GM19463 (cell line): ENCODE measurements around the gene HCST.
"Not testable (repeated sequence)": the region's sequence is repeated elsewhere in the genome, so short reads cannot be mapped to it uniquely, and the experiment has no call there.

Experiments
- ATAC-seq: cut with Tn5 transposase; IDR thresholded peaks from one replicate; pipeline ENCODE4 v1.9.1; 2021; ENCODE audit warnings: mild to moderate bottlenecking, moderate library complexity; ENCODE audit not compliant: unreplicated experiment

Gene HCST

GRCh38 chr19:35901854-35902661, at the start of gene HCST:
Gene HCST (plus strand): TSS chr19:35902529. CDS start chr19:35902594, 65 bp downstream.
- no peak for ATAC-seq

- no peak for ATAC-seq
Observed at GRCh38 chr19:35853038-35853756, 49.1 kb upstream of the HCST start.

- ATAC-seq, result no peak
Observed at GRCh38 chr19:35856546-35857149, 45.7 kb upstream of the HCST start, which contains the start of gene KIRREL2. Gene KIRREL2 (plus strand): TSS chr19:35856911. CDS start chr19:35857120, 209 bp downstream.

GRCh38 chr19:35858311-35858710, 44.0 kb upstream of the HCST start:
- ATAC-seq, result no peak

- no peak for ATAC-seq
Observed at GRCh38 chr19:35859414-35859813, 42.9 kb upstream of the HCST start.

- no peak for ATAC-seq
Observed at GRCh38 chr19:35860436-35860817, 41.9 kb upstream of the HCST start.

- ATAC-seq, result no peak
Observed at GRCh38 chr19:35860818-35861639, 41.3 kb upstream of the HCST start.

- ATAC-seq, result no peak
Observed at GRCh38 chr19:35861640-35862160, 40.6 kb upstream of the HCST start.

GRCh38 chr19:35862528-35862927, 39.8 kb upstream of the HCST start:
- no peak for ATAC-seq

- ATAC-seq, result no peak
Observed at GRCh38 chr19:35863018-35863417, 39.3 kb upstream of the HCST start.

GRCh38 chr19:35868172-35868822, 34.0 kb upstream of the HCST start, which contains the start of gene APLP1:
Gene APLP1 (plus strand): TSS chr19:35868574. CDS start chr19:35868637, 63 bp downstream.
- no peak for ATAC-seq

- no peak for ATAC-seq
Observed at GRCh38 chr19:35868823-35869326, 33.5 kb upstream of the HCST start.

- no peak for ATAC-seq
Observed at GRCh38 chr19:35869327-35870123, 32.8 kb upstream of the HCST start.

GRCh38 chr19:35870124-35870736, 32.1 kb upstream of the HCST start:
- not testable (repeated sequence) for ATAC-seq

GRCh38 chr19:35870798-35871197, 31.5 kb upstream of the HCST start:
- no peak for ATAC-seq

- ATAC-seq, result no peak
Observed at GRCh38 chr19:35871611-35872010, 30.7 kb upstream of the HCST start.

- ATAC-seq, result no peak
Observed at GRCh38 chr19:35872180-35872579, 30.1 kb upstream of the HCST start.

- ATAC-seq, result no peak
Observed at GRCh38 chr19:35874392-35874930, 27.9 kb upstream of the HCST start.
